Right hindlimb (tissue), 1 donor: ENCODE data around the gene PCDH19.
"Not testable (repeated sequence)": the region's sequence is repeated elsewhere in the genome, so short reads cannot be mapped to it uniquely, and the experiment has no call there.

Source experiments
- DNase-seq: peaks from one replicate; pipeline ENCODE4 v3.0.0-alpha.2; 2018

Gene PCDH19

GRCh38 chrX:100409610-100410590, at the start of gene PCDH19:
Gene PCDH19, minus strand, starts transcription at chrX:100410273. Its CDS starts 1,676 bp downstream, at chrX:100408597.
- peak; percentile 84 for DNase-seq

- peak; percentile 24 for DNase-seq
Measured at GRCh38 chrX:100449696-100450608, 39.9 kb upstream of the PCDH19 start.

GRCh38 chrX:100447655-100448397, 37.8 kb upstream of the PCDH19 start:
- peak; percentile 80 for DNase-seq

GRCh38 chrX:100445593-100445992, 35.5 kb upstream of the PCDH19 start:
- DNase-seq, result no peak

GRCh38 chrX:100441321-100441720, 31.2 kb upstream of the PCDH19 start:
- not testable (repeated sequence) for DNase-seq

GRCh38 chrX:100440006-100440405, 29.9 kb upstream of the PCDH19 start:
- DNase-seq, result no peak

GRCh38 chrX:100435726-100436125, 25.7 kb upstream of the PCDH19 start:
- DNase-seq, result no peak

- DNase-seq, result no peak
Measured at GRCh38 chrX:100424012-100424411, 13.9 kb upstream of the PCDH19 start.

GRCh38 chrX:100418556-100418955, 8.5 kb upstream of the PCDH19 start:
- no peak for DNase-seq

GRCh38 chrX:100417681-100418080, 7.6 kb upstream of the PCDH19 start:
- peak; percentile 67 for DNase-seq

- DNase-seq, result peak; percentile 52
Measured at GRCh38 chrX:100413229-100413628, 3.2 kb upstream of the PCDH19 start.

- DNase-seq, result no peak
Measured at GRCh38 chrX:100411802-100412715, 2.0 kb upstream of the PCDH19 start.

- peak; percentile 26 for DNase-seq
Measured at GRCh38 chrX:100410901-100411801, 1.1 kb upstream of the PCDH19 start.

- no peak for DNase-seq
Measured at GRCh38 chrX:100408713-100409609, 1.1 kb downstream of the PCDH19 start.

GRCh38 chrX:100407784-100408712, 2.0 kb downstream of the PCDH19 start:
- peak; percentile 46 for DNase-seq

- DNase-seq, result no peak
Measured at GRCh38 chrX:100407147-100407783, 2.8 kb downstream of the PCDH19 start.

GRCh38 chrX:100405424-100405823, 4.6 kb downstream of the PCDH19 start:
- no peak for DNase-seq

GRCh38 chrX:100404851-100405250, 5.2 kb downstream of the PCDH19 start:
- no peak for DNase-seq
